SIG-M5 treated with dmso at 0.1 percent for 504 hours (cell line): ENCODE results near the gene KRT79.
"Not testable (repeated sequence)": the region's sequence is repeated elsewhere in the genome, so short reads cannot be mapped to it uniquely, and the experiment has no call there.

Source experiments
- DNase-seq: peaks from one replicate; lab custom pipeline; 2025; ENCODE audit not compliant: unreplicated experiment; lab: John Stamatoyannopoulos, UW

KRT79 gene

GRCh38 chr12:52861511-52861910 lies 27.4 kb upstream of the KRT79 start:
- DNase-seq: no peak

- peak; percentile 60 for DNase-seq
These were observed 26.2 kb upstream of the KRT79 start for GRCh38 chr12:52860102-52860823.

GRCh38 chr12:52857500-52857899 lies 23.4 kb upstream of the KRT79 start:
- no peak for DNase-seq

- DNase-seq: no peak
These were observed 22.7 kb upstream of the KRT79 start for GRCh38 chr12:52856787-52857186.

- not testable (repeated sequence) for DNase-seq
These were observed 22.0 kb upstream of the KRT79 start for GRCh38 chr12:52856077-52856476.

GRCh38 chr12:52851787-52852186 lies 17.7 kb upstream of the KRT79 start:
- no peak for DNase-seq

- no peak for DNase-seq
These were observed 16.6 kb upstream of the KRT79 start for GRCh38 chr12:52850681-52851080.

GRCh38 chr12:52849511-52849910 lies 15.4 kb upstream of the KRT79 start:
- DNase-seq: no peak

GRCh38 chr12:52848661-52849255 lies 14.6 kb upstream of the KRT79 start, which contains the start of gene KRT78:
Gene KRT78 (minus strand): TSS chr12:52848994. CDS start chr12:52848930, 64 bp downstream.
- DNase-seq: no peak

GRCh38 chr12:52847335-52848102 lies 13.4 kb upstream of the KRT79 start:
- no peak for DNase-seq

GRCh38 chr12:52846356-52846970 lies 12.4 kb upstream of the KRT79 start:
- no peak for DNase-seq

- no peak for DNase-seq
These were observed 11.8 kb upstream of the KRT79 start for GRCh38 chr12:52845946-52846345.

GRCh38 chr12:52844386-52844785 lies 10.3 kb upstream of the KRT79 start:
- DNase-seq: no peak

GRCh38 chr12:52839436-52840105 lies 5.5 kb upstream of the KRT79 start:
- no peak for DNase-seq

GRCh38 chr12:52838609-52839435 lies 4.7 kb upstream of the KRT79 start:
- DNase-seq: no peak

- no peak for DNase-seq
These were observed 3.9 kb upstream of the KRT79 start for GRCh38 chr12:52837781-52838608.

GRCh38 chr12:52837413-52837741 lies 3.3 kb upstream of the KRT79 start:
- DNase-seq: no peak

GRCh38 chr12:52836491-52837412 lies 2.6 kb upstream of the KRT79 start:
- no peak for DNase-seq
